Measurements from ENCODE around the gene ANKAR. TPM values are rescaled to one million over a fixed set of nuclear protein-coding genes. Genes with fewer than 3 reads are reported as not detected.

Gene ANKAR
- total and polyA plus RNA-seq, 8 donors: 2.0 to 26.8 (median 5.5) TPM

DNA sequence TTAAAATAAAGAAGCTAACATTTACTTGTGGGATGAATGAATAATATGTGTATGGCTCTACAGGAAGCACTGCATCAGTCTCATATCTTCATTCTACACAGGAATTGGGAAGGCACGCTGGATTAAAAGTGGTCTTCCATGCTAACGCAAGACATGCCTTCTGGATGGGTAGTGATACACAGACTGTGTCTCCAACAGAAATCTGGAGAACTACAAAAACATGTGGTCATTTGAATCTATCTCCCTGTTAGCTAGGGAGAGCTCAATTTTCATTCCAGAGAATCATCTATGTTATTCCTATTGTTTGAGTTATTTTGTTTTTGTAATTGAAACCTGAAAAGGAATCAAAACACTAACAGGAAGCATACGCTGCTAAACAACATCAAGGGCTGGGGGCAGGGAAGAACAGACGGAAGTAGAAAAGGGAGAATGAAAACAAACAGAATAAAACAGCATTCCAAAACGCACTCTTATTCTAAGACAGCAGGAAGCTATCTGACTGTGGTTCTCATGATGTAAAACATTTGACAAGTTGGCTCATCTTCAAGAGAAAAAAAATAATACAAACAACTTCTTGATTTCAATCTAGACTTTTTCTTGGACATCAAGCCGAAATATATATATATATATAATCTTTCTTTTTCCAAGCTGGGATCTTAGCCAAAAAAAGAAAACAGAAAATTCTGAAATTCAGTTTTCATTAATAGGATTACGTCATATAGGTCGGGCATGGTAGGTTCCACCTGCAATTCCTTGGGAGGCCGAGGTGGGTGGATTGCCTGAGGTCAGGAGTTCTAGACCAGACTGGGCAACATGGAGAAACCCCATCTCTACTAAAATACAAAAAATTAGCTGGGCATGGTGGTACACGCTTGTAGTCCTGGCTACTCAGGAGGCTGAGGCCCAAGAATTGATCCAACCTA lies 44.7 kb upstream of the ANKAR start:
- Histone ChIP-seq H3K9me3 (no peaks in the 10 kb centered on the region), H3K27ac (no peak overlapping the region), H3K4me1 (no peaks in the 10 kb centered on the region), H3K27me3 (no peaks in the 10 kb centered on the region), H3K4me3 (no peak overlapping the region), H3K36me3 (no peaks in the 10 kb centered on the region)
- TF ChIP-seq, protein P1, sequence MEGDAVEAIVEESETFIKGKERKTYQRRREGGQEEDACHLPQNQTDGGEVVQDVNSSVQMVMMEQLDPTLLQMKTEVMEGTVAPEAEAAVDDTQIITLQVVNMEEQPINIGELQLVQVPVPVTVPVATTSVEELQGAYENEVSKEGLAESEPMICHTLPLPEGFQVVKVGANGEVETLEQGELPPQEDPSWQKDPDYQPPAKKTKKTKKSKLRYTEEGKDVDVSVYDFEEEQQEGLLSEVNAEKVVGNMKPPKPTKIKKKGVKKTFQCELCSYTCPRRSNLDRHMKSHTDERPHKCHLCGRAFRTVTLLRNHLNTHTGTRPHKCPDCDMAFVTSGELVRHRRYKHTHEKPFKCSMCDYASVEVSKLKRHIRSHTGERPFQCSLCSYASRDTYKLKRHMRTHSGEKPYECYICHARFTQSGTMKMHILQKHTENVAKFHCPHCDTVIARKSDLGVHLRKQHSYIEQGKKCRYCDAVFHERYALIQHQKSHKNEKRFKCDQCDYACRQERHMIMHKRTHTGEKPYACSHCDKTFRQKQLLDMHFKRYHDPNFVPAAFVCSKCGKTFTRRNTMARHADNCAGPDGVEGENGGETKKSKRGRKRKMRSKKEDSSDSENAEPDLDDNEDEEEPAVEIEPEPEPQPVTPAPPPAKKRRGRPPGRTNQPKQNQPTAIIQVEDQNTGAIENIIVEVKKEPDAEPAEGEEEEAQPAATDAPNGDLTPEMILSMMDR (IDR thresholded peaks at IDR 0.05): no peak
- TF ChIP-seq EP300 (IDR thresholded peaks at IDR 0.05): no peak
- TF ChIP-seq POLR2AphosphoS5 (IDR thresholded peaks at IDR 0.05): no peak
- no peak for TF ChIP-seq POLR2A (IDR thresholded peaks at IDR 0.05)
- intact Hi-C loops (cut with DNase I; ENCODE audit: low total_unique reads): no loop called here
- 67 to 78% (median 74%) methylated on average over 10 of the region's 10 CpGs for WGBS, 5 donors
- DNase-seq: peak in 1 of 2 donors; percentile 55

- Histone ChIP-seq H3K4me1 (no peaks in the 10 kb centered on the region), H3K4me3 (no peak overlapping the region), H3K27me3 (no peaks in the 10 kb centered on the region), H3K36me3 (no peaks in the 10 kb centered on the region), H3K9me3 (no peaks in the 10 kb centered on the region), H3K27ac (no peak overlapping the region)
- WGBS, 5 donors: 77 to 92% (median 91%) methylated on average over 4 of the region's 4 CpGs
- TF ChIP-seq EP300 (IDR thresholded peaks at IDR 0.05) (no peak), POLR2A (IDR thresholded peaks at IDR 0.05) (no peak), POLR2AphosphoS5 (IDR thresholded peaks at IDR 0.05) (no peak)
- TF ChIP-seq, protein P1 (IDR thresholded peaks at IDR 0.05): no peak
- intact Hi-C loops (cut with DNase I; ENCODE audit: low total_unique reads): no loop called here
- DNase-seq: no peak
These were observed 42.6 kb upstream of the ANKAR start for GRCh38 chr2:189631849-189632248.

DNA sequence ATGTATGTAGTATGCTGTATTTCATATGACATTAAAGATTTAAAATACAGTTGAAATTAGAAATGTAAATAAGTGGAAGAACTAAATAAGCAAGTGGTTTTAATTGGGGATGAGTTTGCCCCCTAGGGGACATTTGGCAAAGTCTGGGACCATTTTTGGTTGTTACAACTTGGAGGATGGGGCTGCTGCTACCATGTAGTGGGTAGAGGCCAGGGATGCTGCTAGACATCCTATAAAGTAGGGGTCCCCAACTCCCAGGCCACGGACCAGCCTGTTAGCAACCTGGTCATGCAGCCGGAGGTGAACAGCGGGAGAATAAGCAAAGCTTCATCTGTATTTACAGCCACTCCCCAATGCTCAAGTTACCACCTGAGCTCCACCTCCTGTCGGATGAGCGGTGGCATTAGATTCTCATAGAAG lies 41.1 kb upstream of the ANKAR start:
- Histone ChIP-seq H3K4me3 (no peak overlapping the region), H3K27me3 (no peaks in the 10 kb centered on the region), H3K27ac (no peak overlapping the region), H3K4me1 (no peaks in the 10 kb centered on the region), H3K36me3 (no peaks in the 10 kb centered on the region), H3K9me3 (no peaks in the 10 kb centered on the region)
- intact Hi-C loops (cut with DNase I; ENCODE audit: low total_unique reads): no loop called here
- WGBS, 5 donors: 82 to 95% (median 86%) methylated on average over 5 of the region's 5 CpGs
- no peak for DNase-seq
- no peak for TF ChIP-seq POLR2A (IDR thresholded peaks at IDR 0.05)
- TF ChIP-seq, protein P1 (IDR thresholded peaks at IDR 0.05): peak in 1 of 7 experiments; percentile 33

DNA sequence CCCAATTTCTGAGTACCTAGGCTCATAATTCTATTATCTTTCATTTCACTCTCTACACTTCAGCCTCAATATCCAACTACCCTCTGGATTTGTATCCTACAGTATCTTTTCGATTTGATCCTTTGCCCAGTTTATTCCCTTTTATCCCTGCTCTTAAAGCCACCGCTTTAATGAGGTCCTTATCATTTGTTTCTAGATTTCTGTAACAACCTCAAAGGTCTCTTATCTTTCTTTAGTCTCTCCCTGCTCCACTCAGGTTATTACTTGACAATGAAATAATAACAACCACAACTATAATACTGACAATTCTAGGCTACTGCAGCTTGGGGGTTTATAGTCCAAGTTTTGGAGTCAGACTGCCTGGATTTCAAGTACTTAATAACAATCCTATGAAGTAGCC lies 39.1 kb upstream of the ANKAR start:
- H3K27ac ChIP-seq: no peak overlapping the region
- no peak overlapping the region for H3K4me3 ChIP-seq
- no peak for DNase-seq
- WGBS, 5 donors: 17 to 53% (median 30%) methylated on average over 2 of the region's 2 CpGs
- no peaks in the 10 kb centered on the region for H3K9me3 ChIP-seq
- intact Hi-C loops (cut with DNase I; ENCODE audit: low total_unique reads): no loop called here
- no peaks in the 10 kb centered on the region for H3K27me3 ChIP-seq
- H3K36me3 ChIP-seq: no peaks in the 10 kb centered on the region
- peaks cover 0 to 8% (median 1%) of the 10 kb centered on the region in 4 donors for H3K4me1 ChIP-seq
- TF ChIP-seq, protein P1 (IDR thresholded peaks at IDR 0.05): no peak
- TF ChIP-seq EP300 (IDR thresholded peaks at IDR 0.05) (no peak), POLR2A (IDR thresholded peaks at IDR 0.05) (no peak), POLR2AphosphoS5 (IDR thresholded peaks at IDR 0.05) (no peak)

Data from stomach (tissue), 9 donors.